DMS114 treated with DMSO at 0.1 percent for 48 hours (cell line): ENCODE measurements around the gene PSMB2.
"Not testable (repeated sequence)": the region's sequence is repeated elsewhere in the genome, so short reads cannot be mapped to it uniquely, and the experiment has no call there.

Experiments
- DNase-seq: peaks from one replicate; lab custom pipeline; 2025; ENCODE audit not compliant: unreplicated experiment; lab: John Stamatoyannopoulos, UW

PSMB2 gene

DNA sequence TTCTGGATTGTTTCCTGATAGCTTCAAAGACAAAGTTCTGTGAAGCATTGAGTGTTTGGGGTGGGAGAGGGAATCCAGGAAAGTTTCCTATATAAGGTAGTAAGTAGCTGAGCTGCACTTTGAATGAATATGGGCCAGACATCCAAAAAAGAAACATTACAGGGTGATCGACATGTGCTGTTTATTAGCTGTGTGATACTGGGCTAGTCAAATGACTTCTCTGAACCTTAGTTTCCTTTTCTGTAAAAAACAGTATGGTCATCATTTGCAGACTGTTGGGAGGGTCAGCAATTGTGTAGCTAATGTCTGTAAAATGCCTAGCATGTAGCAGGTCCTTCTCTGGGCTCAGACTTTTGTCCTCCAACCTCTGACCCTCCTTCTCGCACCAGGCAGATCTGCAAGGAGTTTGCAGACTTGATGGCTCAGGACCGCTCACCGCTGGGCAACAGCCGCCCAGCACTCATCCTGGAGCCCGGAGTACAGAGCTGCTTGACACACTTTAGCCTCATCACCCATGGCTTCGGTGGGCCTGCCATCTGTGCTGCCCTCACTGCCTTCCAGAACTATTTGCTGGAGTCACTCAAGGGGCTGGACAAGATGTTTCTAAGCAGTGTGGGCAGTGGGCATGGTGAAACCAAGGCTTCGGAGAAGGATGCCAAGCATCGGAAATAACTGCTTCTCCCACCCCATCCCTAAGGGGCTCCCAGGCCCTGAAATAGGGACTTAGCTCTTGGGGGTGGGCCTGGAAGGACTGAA, 47.1 kb downstream of the PSMB2 start:
- DNase-seq = no peak

DNA sequence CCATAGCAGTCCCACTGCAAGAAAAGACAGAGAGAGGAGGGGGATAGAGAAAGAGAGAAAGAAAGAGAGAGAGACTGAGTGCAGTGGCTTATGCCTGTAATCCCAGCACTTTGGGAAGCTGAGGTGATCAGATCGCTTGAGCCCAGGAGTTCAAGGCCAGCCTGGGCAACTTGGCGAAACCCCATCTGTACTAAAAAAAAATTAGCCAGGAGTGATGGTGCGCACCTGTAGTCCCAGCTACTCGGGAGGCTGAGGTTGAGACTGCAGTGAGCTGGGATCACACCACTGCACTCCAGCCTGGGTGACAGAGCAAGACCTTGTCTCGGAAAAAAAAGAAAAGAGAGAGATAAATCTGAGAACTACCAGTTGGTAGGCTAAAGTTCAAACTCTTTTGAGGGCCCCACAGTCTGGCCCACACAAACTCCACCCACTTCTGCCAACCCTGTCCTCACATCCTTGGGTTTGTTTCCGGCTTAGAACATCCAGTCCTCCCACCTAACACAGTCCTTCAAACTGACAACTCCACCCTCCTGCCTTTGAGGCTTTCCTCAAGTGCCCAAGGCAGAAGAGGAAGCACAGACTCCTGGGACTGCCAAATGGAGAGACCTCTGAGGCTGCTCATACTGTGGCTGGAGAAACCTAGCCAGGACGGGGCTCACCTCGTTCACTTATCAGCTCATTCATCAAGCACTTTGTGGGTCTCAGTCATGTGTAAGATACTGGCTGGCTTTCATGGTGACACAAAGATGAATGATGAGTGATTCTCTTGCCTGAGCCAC, 48.1 kb downstream of the PSMB2 start:
- no peak for DNase-seq

DNA sequence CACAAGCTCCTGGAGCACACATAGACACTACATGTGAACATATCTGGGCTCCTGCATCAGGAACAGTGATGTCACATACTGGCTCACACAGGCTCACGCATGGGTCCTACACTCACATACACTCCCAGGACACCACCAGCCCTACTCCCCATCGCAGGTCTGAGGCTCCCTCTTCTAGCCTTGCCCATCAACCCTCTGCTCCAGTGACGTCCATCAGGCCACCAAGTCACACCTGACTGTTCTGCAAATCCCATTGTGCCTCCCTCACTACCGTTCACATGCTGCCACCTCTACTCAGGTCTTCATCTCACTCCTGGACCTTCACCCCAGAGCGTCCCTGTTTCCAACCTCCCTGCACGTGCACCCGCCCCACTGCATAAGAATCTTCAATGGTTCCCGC, 50.1 kb downstream of the PSMB2 start:
- DNase-seq = no peak

DNA sequence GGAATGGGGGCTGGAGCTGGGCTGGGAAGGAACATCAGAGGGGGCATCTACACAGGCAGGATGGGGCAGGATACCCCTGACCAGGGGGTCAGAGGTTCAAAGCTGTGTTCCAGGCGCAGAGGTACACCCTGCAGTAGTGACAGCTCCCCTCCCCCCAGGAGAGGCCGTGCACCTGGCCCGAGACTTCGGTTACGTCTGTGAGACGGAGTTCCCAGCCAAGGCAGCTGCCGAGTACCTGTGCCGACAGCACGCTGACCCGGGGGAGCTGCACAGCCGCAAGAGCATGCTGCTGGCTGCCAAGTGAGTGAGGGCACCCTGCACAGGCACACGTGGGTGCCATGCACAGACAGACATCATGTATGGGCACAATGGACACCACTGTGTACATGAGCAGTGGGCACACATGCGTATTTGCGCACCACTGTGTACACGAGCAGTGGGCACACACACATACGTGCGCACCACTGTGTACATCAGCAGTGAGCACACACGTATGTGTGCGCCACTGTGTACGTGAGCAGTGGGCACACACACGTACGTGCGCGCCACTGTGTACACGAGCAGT, 50.8 kb downstream of the PSMB2 start:
- DNase-seq = no peak

DNA sequence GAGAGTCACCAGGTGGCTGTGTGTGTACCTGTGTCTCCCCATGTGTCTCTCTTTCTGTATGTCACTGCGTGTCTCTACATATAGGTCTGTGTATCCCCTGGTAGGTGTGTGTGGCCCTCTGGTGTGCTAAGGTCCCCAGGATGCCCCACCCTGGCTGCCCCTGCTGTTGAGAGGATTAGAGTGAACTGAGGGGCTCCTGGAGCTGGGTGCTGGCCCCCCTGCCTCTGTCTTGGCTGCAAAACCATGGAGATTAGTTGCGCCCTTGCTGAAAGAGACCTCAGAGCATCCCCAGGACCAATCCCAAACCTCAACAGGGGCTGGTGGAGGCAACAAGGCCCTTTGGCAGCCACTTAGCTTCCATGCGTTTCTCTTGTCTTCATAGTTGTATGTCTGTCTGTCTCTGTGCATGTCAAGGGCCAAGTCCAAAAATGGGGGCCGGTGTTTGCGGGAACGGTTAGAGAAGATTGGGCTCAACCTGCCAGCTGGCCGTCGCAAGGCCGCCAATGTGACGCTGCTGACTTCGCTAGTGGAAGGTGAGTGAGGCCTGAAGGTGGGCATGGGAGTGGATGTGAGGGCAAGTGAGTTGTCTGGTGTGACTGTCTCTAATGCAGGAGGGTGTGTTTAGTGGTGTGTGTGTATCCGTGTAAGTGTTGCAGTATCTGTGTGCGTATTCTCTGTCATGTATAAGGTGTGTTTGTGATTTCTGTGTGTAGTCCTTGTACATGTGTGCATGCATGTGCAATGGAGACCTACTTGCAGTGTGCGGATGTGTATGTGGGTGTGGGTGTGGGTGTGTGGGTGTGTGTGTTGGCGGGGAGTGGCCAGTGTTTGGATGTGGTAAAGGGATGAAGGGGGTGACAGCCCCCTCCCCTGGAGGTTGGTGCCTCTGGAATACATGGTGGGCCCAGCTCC, 51.6 kb downstream of the PSMB2 start:
- no peak for DNase-seq

DNA sequence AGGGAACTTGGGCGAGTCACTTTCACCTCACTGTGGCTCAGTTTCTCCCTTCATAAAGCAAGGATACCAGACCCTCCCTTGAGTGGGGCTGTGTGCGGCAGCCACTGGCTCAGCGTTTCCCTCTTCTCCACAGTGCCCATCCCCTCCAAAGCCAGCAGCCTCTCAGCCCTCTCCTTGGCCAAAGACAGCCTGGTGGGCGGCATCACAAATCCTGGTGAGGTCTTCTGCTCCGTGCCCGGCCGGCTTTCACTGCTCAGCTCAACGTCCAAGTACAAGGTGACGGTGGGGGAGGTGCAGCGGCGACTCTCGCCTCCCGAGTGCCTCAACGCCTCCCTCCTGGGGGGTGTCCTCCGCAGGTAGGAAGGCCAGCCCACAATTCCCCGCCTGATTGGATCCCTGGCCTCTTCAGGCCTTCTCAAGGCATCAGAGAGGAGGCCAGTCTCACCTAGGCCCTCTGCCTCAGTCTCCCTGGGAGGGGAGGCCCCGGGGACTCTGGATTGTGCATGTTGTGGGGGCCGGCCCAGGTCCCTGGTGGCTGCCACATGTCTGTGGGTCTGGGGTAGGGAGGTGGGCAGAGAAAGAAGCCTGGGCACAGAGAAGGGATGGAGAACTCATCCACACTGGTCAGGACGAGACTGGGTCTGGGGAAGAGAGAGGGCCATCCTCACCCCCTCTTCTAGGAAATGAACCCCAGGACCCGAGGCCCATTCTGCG, 53.0 kb downstream of the PSMB2 start:
- no peak for DNase-seq

DNA sequence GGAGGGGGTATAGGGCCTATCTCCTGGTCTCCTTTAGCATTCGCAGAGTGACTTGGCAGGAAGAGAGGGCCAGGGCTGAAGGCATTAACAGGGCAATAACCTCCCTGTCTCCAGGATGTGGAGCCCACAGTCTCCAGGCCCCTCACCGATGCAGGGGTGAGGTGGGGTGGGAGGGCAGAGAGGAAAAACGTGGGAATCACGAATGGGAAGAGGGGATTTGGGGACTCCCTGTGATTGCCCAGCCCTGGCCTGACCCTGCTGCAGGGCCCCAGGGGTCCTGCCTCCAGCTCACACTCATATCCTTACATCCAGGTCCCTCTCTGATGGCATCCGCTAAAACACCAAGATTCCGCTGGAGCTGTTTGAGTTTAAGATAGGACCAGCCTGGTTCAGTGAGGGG, 53.6 kb downstream of the PSMB2 start:
- DNase-seq = no peak

DNA sequence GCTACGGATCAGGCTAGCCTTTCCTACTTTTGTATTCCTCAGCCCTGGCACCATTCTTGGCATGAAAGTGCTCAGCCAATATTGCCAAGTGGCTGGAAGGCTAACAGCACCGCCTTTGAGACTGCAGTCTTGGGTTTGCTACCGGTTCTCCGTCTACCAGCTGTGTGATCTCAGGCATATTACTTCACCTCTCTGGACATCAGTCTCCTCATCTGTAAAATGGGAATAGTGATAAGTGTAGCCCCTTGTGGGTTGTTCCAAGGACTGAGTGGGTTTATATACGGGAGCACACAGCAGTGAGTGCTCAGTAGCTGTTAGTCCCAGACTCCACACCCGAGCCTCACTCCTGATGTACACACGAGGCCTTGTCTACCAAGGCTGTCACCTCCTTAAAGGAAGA, 54.5 kb downstream of the PSMB2 start:
- no peak for DNase-seq

DNA sequence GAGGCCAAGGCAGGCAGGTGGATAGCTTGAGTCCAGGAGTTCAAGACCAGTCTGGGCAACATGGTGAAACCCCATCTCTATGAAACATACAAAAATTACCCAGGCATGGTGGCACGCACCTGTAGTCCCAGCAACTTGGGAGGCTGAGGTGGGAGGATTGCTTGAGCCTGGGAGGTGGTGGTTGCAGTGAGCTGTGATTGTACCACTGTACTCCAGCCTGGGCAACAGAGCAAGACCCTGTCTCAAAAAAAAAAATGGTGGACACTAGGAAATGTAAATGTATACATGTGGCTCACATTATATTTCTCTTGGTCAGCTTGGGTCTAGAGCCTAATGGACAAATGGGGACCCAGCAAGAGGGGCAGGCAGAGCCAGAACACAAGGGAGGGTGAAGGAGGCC, 55.5 kb downstream of the PSMB2 start:
- DNase-seq = not testable (repeated sequence)

DNA sequence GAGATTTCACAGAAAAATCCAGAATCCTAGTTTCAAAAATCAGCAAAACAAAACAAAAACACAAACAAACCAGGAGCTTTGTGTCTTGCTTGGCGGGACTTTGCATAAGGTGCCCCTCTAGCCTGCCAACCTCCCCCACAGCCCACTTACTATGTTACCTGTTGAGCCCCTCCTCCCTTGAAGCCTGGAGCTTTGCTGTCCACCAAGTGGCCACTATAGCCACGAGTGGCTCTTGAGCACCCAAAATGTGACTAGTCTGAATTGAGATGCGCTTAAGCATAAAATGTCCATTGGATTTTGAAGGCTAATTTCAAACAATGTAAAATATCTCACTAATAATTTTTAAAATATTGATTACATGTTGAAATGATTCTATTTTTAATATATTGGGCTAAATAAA, 56.0 kb downstream of the PSMB2 start:
- DNase-seq = no peak

DNA sequence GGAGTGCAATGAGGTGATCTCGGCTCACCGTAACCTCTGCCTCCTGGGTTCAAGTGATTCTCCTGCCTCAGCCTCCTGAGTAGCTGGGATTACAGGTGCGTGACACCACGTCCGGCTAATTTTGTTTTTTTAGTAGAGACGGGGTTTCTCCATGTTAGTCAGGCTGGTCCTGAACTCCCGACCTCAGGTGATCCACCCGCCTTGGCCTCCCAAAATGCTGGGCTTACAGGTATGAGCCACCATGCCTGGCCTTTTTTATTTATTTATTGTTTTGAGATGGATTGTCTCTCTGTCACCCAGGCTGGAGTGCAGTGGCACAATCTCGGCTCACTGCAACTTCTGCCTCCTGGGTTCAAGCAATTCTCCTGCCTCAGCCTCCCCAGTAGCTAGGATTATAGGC, 59.7 kb downstream of the PSMB2 start:
- not testable (repeated sequence) for DNase-seq

DNA sequence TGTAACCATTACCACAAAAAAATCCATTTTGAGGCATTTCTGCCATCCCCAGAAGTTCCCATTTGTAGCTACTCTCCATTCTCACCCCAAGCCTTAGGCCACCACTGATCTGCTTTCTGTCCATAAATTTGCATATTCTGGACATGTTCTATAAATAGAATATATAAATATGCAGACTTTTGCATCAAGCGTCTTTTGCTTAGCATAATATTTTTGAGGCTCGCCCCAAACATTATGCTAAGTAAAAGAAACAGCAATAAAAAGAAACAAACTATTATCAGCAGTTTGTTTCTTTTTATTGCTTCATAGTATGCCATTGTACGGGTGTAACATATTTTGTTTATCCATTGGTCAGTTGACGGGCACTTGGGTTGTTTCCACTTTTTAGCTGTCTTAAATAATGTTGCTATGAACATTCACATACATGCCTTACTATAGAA, 60.4 kb downstream of the PSMB2 start:
- DNase-seq = no peak

DNA sequence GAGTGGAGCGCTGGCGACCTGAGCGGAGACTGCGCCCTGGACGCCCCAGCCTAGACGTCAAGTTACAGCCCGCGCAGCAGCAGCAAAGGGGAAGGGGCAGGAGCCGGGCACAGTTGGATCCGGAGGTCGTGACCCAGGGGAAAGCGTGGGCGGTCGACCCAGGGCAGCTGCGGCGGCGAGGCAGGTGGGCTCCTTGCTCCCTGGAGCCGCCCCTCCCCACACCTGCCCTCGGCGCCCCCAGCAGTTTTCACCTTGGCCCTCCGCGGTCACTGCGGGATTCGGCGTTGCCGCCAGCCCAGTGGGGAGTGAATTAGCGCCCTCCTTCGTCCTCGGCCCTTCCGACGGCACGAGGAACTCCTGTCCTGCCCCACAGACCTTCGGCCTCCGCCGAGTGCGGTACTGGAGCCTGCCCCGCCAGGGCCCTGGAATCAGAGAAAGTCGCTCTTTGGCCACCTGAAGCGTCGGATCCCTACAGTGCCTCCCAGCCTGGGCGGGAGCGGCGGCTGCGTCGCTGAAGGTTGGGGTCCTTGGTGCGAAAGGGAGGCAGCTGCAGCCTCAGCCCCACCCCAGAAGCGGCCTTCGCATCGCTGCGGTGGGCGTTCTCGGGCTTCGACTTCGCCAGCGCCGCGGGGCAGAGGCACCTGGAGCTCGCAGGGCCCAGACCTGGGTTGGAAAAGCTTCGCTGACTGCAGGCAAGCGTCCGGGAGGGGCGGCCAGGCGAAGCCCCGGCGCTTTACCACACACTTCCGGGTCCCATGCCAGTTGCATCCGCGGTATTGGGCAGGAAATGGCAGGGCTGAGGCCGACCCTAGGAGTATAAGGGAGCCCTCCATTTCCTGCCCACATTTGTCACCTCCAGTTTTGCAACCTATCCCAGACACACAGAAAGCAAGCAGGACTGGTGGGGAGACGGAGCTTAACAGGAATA, 64.0 kb downstream of the PSMB2 start:
- no peak for DNase-seq

DNA sequence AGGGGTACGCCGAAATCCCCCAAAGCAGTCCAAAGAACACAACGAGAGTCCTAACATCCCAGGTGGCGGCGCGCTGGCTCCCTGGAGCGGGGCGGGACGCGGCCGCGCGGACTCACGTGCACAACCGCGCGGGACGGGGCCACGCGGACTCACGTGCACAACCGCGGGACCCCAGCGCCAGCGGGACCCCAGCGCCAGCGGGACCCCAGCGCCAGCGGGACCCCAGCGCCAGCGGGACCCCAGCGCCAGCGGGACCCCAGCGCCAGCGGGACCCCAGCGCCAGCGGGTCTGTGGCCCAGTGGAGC, 64.6 kb downstream of the PSMB2 start:
- DNase-seq = not testable (repeated sequence)

DNA sequence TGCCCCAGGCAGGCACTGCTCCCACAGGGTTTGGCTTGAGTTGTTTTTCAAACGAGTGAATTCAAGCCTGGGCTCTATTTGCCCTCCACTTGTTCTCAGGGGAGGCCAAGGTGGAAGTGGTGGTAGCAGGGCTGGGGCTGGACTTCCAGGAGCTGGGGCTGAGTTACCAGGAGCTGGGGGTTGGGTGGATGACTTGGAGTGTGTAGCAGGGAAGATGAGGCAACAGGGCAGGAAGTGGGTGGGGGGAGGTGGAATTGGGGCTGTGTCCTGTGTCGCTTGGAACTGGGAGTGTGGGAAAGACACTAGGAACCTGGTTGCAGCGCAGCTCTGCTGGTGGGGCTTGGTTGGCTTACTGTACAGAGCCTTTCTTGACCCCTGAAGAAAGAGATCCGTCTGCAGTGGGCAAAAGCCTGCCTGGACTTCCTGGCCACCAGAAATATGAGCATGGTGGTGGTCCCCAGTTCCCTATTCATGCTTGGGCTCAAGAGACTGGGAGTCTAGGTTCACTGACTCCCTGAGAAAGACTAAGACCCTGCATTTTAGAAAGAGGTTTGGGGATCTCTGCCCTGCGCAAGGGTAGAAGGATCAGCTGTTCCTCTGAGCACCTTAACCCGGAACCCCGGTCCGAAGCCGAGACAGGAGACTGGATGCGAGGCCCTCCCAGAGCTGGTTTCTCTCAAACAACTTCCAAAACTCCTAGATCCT, 65.1 kb downstream of the PSMB2 start:
- no peak for DNase-seq

DNA sequence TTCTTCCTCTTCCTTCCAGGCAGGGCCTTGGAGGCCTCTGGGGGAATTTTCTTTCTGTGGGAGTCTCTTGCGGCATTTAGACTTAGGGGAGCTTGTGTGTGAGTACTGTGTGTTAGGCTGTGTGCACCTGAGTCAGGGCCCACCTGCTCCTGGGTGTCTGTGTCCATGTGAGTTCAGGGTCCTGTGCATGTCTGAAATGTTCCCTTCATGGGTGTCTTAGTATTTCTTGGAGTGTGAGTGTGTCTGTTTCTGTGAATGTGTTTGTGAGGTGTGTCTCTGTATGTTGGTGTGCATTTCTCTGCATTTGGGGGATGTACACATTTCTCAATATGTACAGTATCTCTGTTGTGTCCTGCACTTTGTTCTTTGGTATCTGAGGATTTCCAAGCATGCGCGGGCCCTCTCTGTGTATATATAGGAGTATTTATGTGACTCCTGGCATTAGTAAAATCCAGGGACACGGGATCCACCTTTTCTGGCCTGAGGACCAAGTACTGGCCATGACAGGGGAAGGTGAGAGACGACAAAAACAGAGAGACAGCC, 65.8 kb downstream of the PSMB2 start:
- DNase-seq = no peak

DNA sequence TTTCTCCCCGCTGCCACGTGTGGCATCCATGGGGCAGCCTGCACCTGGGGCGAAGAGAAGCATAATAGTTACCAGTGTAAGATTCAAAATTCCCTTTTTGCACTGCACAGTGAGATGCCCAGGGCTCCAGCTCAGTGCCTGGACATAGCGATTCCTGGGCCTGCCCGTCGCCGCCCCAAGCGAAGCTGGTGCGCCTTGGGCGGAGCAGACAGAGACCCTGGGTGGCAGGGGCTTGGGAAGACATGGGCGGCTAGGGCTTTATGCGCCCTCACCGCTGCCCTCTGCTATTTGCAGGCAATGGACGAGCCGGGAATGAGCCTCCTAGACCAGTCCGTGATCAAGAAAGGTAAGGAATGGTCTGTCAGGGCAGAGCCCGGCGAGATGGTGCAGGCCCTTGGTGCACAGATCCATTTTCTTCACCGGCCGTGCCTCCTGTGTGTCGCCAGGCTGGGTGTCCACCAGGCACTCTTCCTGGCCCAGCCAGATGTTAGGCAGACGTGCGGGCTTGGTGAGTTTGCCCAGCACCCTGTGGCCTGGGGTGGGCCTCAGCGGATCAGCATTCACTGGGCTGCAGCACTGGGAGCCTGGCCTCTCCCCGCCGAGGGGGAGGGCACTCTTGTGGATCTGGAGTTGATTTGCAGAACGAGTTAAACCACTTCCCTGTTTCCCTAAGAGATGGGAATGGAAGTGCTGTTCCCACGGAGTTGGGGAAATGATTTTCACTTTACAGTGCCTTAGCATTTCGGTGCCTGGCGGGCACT, 66.5 kb downstream of the PSMB2 start:
- no peak for DNase-seq

DNA sequence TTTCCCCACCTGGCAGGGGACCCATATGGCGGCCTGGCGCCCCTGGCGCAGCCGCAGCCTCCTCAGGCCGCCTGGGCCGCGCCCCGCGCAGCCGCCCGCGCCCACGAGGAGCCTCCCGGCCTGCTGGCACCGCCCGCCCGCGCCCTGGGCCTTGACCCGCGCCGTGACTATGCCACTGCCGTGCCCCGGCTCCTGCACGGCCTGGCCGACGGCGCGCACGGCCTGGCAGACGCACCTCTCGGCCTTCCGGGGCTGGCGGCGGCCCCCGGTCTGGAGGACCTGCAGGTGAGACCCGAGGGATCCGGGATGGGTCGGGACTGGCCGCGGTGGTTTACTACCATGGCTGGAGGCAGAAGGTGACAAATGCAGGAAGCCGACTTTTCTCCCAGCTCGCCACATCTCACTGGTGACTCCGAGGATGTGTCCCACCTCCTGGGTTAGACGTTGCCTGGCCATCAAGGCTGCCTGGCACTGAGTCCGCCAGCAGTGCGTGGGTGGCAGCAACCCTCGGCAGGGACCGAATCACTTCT, 67.1 kb downstream of the PSMB2 start:
- no peak for DNase-seq
